ELF-1 (cell line): ENCODE measurements around the gene OLIG2.

Source experiments
- DNase-seq: peaks from one replicate; pipeline ENCODE4 v3.0.0-alpha.2; 2016; ENCODE audit warnings: low read depth, low spot score

Gene OLIG2

GRCh38 chr21:33025489-33026442 is at the start of gene OLIG2:
OLIG2 (plus strand) TSS chr21:33025935; CDS start chr21:33026863, 928 bp downstream.
- DNase-seq = peak; percentile 91

- DNase-seq = no peak
Observed at GRCh38 chr21:32976791-32977190, 48.9 kb upstream of the OLIG2 start.

- DNase-seq = no peak
Observed at GRCh38 chr21:32977216-32977615, 48.5 kb upstream of the OLIG2 start.

- DNase-seq = no peak
Observed at GRCh38 chr21:32978331-32979270, 47.1 kb upstream of the OLIG2 start.

- no peak for DNase-seq
Observed at GRCh38 chr21:32979598-32980268, 46.0 kb upstream of the OLIG2 start.

GRCh38 chr21:32981096-32981495 is 44.6 kb upstream of the OLIG2 start:
- no peak for DNase-seq

- no peak for DNase-seq
Observed at GRCh38 chr21:32990666-32991065, 35.1 kb upstream of the OLIG2 start.

- no peak for DNase-seq
Observed at GRCh38 chr21:32991361-32991760, 34.4 kb upstream of the OLIG2 start.

- no peak for DNase-seq
Observed at GRCh38 chr21:32993894-32994293, 31.8 kb upstream of the OLIG2 start.

- DNase-seq = peak; percentile 15
Observed at GRCh38 chr21:32994305-32994704, 31.4 kb upstream of the OLIG2 start.

GRCh38 chr21:33007747-33008146 is 18.0 kb upstream of the OLIG2 start:
- no peak for DNase-seq

GRCh38 chr21:33008333-33009051 is 17.2 kb upstream of the OLIG2 start:
- DNase-seq = no peak

- DNase-seq = no peak
Observed at GRCh38 chr21:33010931-33011330, 14.8 kb upstream of the OLIG2 start.

- DNase-seq = no peak
Observed at GRCh38 chr21:33011462-33011861, 14.3 kb upstream of the OLIG2 start.

- no peak for DNase-seq
Observed at GRCh38 chr21:33013626-33014025, 12.1 kb upstream of the OLIG2 start.

GRCh38 chr21:33014331-33014730 is 11.4 kb upstream of the OLIG2 start:
- no peak for DNase-seq

GRCh38 chr21:33015096-33015495 is 10.6 kb upstream of the OLIG2 start:
- no peak for DNase-seq

- no peak for DNase-seq
Observed at GRCh38 chr21:33015756-33016155, 10.0 kb upstream of the OLIG2 start.

- no peak for DNase-seq
Observed at GRCh38 chr21:33018707-33019465, 6.8 kb upstream of the OLIG2 start.

GRCh38 chr21:33019516-33019884 is 6.2 kb upstream of the OLIG2 start:
- no peak for DNase-seq
